IMR-90 (cell line): ENCODE measurements around the gene CD300C.
"Not testable (repeated sequence)": the region's sequence is repeated elsewhere in the genome, so short reads cannot be mapped to it uniquely, and the experiment has no call there.

Experiments
- BHLHE40 ChIP-seq: fragments of 150-350 bp; IDR thresholded peaks from 2 replicates; pipeline ENCODE4 v1.6.1; 2016; ENCODE audit warnings: mild to moderate bottlenecking, low read depth, low read length
- CEBPB ChIP-seq: IDR thresholded peaks from 2 replicates; pipeline ENCODE4 v1.6.1; 2012; ENCODE audit warnings: low read depth, low read length, improper control_type of control experiment
- CHD1 ChIP-seq: IDR thresholded peaks from 2 replicates; pipeline ENCODE4 v1.6.1; 2012; ENCODE audit warnings: low read depth, low read length, improper control_type of control experiment
- FOS ChIP-seq: fragments of 150-350 bp; IDR thresholded peaks from 2 replicates; pipeline ENCODE4 v1.6.1; 2016; ENCODE audit warnings: low read depth, low read length
- MAFK ChIP-seq: IDR thresholded peaks from 2 replicates; pipeline ENCODE4 v1.6.1; 2012; ENCODE audit warnings: low read depth, low read length, improper control_type of control experiment
- MAZ ChIP-seq: IDR thresholded peaks from 2 replicates; pipeline ENCODE4 v1.6.1; 2012; ENCODE audit warnings: low read depth, mild to moderate bottlenecking, low read length, improper control_type of control experiment, moderate library complexity, borderline replicate concordance
- MXI1 ChIP-seq: IDR thresholded peaks from 2 replicates; pipeline ENCODE4 v1.6.1; 2012; ENCODE audit warnings: low read depth, mild to moderate bottlenecking, low read length, moderate library complexity, borderline replicate concordance
- POLR2A ChIP-seq: IDR thresholded peaks from 2 replicates; pipeline ENCODE4 v1.6.1; 2012; ENCODE audit warnings: mild to moderate bottlenecking, low read depth, low read length
- RAD21 ChIP-seq: IDR thresholded peaks from 2 replicates; pipeline ENCODE4 v1.6.1; 2012; ENCODE audit warnings: low read length, improper control_type of control experiment
- RFX5 ChIP-seq: IDR thresholded peaks from 2 replicates; pipeline ENCODE4 v1.8.0; 2012; ENCODE audit warnings: low read depth, mild to moderate bottlenecking, low read length, moderate library complexity
- SMC3 ChIP-seq: fragments of 150-350 bp; IDR thresholded peaks from 2 replicates; pipeline ENCODE4 v1.6.1; 2016; ENCODE audit warnings: low read depth, mild to moderate bottlenecking, antibody characterized with exemption, low read length, moderate library complexity
- TF ChIP-seq, protein P1 (sequence below): conservative IDR thresholded peaks from 2 replicates; pipeline ENCODE4 v1.5.1; 2012; ENCODE audit warnings: mild to moderate bottlenecking, low read depth, low read length, improper control_type of control experiment
- TF ChIP-seq, protein P2 (sequence below): fragments of 150-350 bp; IDR thresholded peaks from 2 replicates; pipeline ENCODE4 v1.6.1; 2017; ENCODE audit warnings: mild to moderate bottlenecking, antibody characterized with exemption, low read length, low read depth
- TF ChIP-seq, protein P3 (sequence below): fragments of 150-350 bp; IDR thresholded peaks from 2 replicates; pipeline ENCODE4 v1.6.1; 2016; ENCODE audit warnings: low read depth, mild to moderate bottlenecking, low read length, moderate library complexity, borderline replicate concordance

DNA sequence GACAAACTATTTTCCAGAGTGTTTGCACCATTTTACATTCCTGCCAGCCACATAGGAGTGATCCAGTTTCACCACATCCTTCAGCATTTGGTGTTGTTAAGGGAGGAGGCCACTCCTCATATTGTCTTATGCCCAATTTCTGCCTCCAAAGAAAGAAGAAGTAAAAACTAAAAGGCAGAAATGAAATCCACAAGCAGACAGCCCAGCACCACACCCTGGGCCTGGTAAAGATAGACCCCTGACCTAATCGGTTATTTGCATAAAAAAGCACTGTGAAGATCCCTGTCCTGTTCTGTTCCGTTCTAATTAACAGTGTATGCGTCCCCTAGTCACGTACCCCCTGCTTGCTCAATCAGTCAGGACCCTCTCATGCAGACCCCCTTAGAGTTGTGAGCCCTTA lies 12.5 kb upstream of the CD300C start:
- not testable (repeated sequence) for TF ChIP-seq POLR2A, CEBPB, RAD21, SMC3, MAFK, BHLHE40, CHD1, RFX5, MAZ, FOS, MXI1
- TF ChIP-seq, protein P1, sequence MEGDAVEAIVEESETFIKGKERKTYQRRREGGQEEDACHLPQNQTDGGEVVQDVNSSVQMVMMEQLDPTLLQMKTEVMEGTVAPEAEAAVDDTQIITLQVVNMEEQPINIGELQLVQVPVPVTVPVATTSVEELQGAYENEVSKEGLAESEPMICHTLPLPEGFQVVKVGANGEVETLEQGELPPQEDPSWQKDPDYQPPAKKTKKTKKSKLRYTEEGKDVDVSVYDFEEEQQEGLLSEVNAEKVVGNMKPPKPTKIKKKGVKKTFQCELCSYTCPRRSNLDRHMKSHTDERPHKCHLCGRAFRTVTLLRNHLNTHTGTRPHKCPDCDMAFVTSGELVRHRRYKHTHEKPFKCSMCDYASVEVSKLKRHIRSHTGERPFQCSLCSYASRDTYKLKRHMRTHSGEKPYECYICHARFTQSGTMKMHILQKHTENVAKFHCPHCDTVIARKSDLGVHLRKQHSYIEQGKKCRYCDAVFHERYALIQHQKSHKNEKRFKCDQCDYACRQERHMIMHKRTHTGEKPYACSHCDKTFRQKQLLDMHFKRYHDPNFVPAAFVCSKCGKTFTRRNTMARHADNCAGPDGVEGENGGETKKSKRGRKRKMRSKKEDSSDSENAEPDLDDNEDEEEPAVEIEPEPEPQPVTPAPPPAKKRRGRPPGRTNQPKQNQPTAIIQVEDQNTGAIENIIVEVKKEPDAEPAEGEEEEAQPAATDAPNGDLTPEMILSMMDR = not testable (repeated sequence)
- TF ChIP-seq, protein P2, sequence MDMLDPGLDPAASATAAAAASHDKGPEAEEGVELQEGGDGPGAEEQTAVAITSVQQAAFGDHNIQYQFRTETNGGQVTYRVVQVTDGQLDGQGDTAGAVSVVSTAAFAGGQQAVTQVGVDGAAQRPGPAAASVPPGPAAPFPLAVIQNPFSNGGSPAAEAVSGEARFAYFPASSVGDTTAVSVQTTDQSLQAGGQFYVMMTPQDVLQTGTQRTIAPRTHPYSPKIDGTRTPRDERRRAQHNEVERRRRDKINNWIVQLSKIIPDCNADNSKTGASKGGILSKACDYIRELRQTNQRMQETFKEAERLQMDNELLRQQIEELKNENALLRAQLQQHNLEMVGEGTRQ = not testable (repeated sequence)
- TF ChIP-seq, protein P3, sequence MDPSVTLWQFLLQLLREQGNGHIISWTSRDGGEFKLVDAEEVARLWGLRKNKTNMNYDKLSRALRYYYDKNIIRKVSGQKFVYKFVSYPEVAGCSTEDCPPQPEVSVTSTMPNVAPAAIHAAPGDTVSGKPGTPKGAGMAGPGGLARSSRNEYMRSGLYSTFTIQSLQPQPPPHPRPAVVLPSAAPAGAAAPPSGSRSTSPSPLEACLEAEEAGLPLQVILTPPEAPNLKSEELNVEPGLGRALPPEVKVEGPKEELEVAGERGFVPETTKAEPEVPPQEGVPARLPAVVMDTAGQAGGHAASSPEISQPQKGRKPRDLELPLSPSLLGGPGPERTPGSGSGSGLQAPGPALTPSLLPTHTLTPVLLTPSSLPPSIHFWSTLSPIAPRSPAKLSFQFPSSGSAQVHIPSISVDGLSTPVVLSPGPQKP = not testable (repeated sequence)
